Activated CD4-positive, alpha-beta T cell treated with anti-CD3 and anti-CD28 coated beads, Interleukin-2, amount 50 U/mL, for 16 hours (primary cell): ENCODE measurements around the gene TFDP2.
"Not testable (repeated sequence)": the region's sequence is repeated elsewhere in the genome, so short reads cannot be mapped to it uniquely, and the experiment has no call there.

Source experiments
- DNase-seq: peaks from one replicate; pipeline ENCODE4 v3.0.0-alpha.2; 2020

TFDP2 gene, protein sequence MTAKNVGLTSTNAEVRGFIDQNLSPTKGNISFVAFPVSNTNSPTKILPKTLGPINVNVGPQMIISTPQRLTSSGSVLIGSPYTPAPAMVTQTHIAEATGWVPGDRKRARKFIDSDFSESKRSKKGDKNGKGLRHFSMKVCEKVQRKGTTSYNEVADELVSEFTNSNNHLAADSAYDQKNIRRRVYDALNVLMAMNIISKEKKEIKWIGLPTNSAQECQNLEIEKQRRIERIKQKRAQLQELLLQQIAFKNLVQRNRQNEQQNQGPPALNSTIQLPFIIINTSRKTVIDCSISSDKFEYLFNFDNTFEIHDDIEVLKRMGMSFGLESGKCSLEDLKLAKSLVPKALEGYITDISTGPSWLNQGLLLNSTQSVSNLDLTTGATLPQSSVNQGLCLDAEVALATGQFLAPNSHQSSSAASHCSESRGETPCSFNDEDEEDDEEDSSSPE

DNA sequence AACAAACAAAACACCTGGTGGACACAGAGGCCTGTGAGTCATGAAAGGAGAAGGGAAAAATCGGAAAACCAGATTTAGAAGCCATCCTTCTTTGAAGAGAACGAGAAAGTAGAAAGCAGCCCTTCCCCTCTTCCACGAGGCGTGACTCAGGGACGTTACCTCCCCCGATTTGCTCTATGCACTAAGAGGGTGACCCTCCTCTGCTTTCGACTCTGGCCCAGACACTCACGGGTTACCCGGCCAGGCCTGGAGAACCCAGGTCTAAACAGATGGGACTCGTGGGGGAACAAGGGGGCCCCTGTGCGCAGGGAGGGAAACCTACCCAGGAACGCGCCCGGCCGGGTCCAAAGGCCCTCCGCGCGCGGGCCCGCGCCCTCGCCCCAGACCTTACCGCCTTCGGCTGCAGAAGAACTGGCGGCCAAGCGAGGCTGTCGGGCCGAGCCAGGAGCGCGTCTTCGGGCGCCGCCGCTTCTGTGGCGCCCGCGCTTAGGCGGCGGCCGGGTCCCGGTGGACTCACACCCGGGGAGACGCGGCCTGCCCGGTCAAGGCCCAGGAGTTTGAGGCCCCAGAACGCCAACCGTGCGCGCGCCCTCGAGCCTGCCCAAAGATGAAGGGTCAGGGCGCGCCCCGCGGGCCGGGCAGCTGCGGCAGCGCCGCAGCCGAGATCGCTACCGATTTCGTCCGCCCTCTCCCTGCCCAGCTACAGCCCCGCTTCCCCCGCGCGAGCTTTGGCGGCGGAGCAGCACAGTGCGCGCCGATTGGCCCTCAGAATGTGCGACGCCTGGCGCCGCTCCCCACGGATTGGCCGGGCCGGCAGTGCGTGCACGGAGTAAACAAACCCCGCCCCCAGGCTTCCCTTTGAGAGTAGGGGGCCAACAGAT is at the start of gene TFDP2:
TFDP2 (minus strand) TSS at position 753 of the 881 bp plus-strand sequence. CDS start 47,795 bp downstream, outside the sequence.
- peak; percentile 88 for DNase-seq

DNA sequence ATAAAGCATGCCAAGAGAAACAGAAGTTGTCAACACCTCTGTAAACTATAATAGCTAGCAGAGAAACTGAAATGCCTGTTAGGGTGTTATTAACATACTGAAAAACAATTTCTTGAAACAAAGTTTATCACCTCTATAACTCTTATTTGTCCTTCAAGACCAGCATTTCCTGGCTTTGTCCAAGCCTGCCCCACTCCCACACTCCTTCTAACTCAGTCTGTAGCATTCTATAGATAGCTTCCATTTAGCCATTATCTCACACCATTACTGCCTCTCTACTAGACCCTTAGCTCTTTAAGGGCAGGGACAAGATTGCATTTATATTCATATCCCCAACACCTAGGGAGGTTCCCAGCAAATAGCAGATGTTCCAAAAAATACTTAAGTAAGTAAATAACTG is 39.5 kb upstream of the TFDP2 start:
- no peak for DNase-seq

DNA sequence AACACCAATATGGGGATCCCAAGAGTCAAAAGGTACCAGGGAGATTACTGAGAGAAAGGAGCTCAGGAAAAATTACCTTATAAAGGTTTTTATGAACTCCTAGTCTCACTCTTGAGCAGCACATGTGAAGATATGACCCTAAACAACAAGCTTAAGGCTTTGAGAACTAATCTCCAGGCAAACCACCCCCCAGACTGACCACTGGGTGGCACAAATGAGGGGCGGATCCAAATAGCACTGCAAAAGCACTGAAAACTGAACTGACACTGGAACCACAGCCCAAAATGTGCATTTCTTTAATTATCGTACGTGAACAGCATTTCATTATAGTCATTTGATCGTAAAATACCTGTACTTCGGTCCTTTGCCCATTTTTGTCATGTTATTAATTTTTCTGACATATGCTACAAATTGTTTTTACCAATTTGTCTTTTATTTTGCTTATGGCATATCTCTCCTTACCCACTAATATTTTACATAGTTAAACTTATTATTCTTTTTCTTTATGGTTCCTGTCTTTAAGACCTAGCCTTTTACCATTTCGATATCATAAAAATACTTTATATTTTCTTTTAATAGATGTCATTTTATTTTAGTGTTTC is 31.5 kb upstream of the TFDP2 start:
- DNase-seq, result peak; percentile 35

DNA sequence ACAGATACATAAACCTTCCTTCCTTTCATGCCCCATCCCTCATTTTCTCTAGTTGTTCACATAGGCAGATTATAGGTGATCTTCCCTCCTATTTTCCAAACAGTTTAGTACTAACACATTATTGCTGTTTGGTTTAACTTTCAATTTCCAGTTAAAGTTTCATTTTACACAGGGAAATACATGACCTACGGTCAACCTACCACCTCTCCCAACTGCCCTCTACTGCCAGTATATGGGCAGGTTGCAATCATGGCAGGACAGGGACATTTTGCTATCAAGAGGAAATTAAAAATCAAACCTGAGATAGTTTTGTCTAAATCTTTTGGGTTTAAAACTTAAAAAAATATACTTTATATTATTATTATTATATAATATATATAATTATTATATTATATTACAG is 26.1 kb upstream of the TFDP2 start:
- no peak for DNase-seq

DNA sequence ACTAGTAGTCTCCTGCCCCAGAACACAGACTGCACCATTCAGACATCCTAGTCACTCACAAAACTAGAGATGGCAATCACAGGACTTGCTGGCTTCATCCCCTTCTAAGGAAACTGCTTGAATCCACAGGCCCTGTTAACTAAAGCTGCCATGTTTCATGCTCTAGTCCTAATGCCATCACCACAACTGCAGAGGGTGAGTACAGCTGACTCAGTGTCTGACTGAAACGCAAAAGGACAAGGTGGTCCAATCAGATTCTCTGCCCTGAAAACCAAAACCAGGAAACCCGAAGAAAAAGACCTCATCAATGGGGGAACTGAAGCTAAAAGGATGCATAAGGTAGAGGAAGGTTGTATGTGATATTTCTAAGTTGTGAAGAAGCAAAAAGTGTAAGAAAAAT is 25.2 kb upstream of the TFDP2 start:
- DNase-seq, result no peak

DNA sequence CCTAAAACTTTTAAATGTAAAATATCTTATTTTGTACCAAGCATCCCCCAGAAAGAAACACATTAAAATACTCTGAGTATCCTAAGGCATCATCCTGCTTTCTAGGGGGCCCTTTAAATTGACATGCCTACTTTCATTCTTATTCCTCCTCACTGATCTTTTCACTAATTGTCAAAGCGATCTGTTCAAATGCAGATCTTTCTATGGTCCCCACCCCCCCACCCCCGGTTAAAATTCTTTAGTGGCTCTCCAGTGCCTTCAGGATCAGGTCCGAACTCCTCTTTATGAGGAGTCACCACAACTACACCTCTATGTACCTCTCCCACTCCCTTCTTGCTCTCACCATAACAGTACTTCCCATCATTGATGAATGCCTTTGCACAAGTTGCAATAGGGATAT is 19.2 kb upstream of the TFDP2 start:
- DNase-seq, result no peak

DNA sequence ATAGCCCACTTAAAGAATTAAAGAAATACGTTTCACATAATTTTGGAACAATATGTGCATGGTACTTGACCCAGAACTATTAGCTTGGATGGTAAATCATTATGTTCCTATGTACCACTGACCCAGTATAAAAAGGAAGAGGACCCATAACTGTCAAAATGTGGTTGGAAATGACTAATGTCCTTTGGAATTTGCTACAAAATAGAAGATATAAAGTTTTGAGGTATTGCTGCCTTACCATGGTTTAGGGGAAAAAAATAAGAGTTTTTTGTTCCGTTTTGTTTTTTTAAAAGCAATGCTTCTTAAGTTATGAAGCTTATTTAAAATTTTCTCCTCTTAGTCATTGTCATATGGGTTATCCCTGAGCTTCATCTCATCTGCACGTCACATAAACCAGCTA is 15.8 kb upstream of the TFDP2 start:
- no peak for DNase-seq

DNA sequence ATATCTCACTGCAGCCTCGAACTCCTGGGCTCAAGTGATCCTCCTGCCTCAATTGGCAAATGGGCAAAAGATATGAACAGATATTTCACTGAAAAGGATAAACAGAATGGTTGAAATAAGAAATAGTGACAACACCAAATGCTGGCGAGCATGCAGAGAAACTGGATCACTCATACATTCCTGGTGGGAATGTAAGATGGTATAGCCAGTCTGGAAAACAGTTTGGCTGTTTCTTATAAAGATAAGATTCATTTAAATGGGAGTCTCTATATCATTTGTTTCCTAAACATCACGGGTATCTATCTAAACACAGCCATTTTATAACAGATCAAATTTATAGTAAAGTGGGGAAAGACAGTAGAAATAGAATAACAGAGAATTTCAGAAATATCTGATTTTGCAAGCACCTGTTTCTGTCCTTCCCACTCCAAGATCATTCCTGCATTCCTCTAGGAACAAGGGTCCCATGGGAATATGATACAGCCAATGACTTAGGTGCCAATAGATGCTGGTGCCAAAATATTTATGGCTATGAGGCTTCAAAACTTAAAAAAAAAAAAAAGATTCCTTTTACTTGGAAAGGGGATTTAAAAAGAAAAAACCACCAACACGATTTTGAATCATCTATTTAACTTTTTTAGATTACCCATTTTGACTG is 9.9 kb upstream of the TFDP2 start:
- no peak for DNase-seq

DNA sequence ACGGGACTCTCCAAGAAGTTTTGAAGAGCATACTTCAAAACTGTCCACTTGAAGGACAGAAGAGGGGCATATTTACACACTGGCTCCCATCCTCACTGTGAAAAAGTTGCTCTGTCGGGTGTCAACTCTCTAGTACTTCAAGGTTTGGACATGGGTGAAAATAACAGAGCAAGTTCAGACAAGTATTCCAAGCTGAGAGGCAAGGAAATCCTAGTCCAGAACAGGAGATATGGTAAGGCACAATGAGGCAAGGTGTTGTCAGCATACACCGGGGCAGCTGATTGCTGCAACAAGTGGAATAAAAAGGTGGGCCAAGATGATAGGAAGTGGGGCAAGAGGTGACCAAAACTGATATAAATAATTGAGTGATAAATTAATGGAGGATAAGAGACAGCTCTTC is 4.8 kb upstream of the TFDP2 start:
- no peak for DNase-seq

DNA sequence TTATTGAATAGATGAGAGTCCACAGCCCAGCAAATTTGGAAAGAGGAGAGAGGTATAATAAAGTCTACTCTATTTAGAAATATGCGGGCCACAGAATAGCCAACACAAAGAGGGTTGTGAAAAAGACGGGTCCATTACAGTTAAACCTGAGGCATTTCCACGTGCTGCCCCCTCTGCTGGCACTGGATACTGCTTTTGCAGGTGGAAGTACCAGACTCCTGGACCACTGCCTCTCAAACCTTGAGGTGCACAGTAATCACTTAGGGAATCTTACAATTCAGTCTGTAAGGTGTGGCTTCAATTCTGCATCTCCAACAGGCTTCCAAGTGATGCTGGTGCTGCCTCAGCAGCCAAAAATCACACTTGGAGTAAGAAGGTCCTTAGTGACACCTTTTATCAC is 3.0 kb upstream of the TFDP2 start:
- DNase-seq, result no peak

DNA sequence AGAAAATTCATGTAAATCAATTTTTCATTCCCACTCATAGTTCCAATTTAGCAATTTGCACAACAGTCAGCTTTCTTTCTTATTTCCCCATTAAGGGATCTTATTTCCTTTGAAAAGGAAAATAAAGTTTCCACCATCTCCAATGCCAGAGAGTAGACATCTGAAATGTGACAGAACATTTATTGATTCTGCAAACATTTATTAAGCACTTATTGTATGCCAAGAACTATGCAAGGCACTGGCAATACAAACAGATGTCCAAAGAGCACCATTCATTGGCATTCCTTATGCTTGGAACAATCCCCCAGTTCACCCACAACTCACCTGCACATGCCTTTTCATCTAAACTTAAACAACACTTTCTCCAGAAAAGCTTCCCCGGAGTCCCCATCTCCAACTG is 2.5 kb upstream of the TFDP2 start:
- no peak for DNase-seq

DNA sequence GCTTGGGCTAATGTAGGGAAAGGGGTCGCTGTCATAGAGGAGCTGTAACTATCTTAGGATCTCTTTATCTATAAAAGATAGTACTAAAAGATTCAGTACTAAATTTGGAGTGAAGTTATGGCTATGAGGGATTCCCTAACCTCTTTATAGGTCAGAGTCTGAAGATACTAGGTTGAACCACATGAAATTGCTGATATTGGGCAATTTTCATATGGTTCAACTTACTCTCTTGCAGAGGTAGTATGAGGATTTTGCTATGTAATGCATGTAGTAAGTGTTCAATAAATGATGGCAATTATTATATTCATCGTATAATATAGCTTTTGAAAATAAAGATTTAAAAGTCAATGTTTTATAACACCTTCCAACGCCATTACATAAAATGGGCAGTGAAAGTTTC is 1.9 kb upstream of the TFDP2 start:
- no peak for DNase-seq

DNA sequence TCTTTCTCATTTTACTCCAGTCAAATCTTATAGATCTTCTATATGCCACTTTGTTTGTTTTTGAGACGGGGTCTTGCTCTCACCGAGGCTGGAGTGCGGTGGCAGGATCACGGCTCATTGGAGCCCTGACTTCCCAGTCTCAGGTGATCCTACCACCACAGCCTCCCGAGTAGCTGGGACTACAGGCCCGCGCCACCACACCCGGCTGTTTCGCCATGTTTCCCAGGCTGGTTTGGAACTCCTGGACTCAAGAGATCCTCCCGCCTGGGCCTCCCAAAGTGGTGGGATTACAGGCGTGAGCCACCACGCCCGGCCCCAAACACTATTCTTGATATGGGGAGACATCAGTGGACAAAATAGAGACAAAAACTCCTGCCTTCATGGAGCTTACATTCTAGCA is 927 bp upstream of the TFDP2 start:
- DNase-seq, result no peak

DNA sequence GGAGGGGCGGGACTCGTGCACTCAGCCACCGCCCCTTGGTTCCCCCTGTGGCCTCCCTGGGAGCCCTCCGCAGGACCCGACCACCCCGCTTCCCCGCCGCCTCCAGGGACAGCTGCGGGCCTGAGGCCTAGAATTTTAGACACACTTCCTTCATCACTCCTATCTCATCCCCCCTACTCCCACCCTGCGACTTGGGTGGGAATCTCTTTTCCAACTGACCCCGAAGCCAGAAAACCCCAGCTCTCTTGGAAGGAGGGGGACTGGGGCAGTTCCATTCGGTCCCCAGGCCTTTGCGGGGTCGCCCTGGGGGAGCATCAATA is 289 bp upstream of the TFDP2 start:
- DNase-seq, result no peak

DNA sequence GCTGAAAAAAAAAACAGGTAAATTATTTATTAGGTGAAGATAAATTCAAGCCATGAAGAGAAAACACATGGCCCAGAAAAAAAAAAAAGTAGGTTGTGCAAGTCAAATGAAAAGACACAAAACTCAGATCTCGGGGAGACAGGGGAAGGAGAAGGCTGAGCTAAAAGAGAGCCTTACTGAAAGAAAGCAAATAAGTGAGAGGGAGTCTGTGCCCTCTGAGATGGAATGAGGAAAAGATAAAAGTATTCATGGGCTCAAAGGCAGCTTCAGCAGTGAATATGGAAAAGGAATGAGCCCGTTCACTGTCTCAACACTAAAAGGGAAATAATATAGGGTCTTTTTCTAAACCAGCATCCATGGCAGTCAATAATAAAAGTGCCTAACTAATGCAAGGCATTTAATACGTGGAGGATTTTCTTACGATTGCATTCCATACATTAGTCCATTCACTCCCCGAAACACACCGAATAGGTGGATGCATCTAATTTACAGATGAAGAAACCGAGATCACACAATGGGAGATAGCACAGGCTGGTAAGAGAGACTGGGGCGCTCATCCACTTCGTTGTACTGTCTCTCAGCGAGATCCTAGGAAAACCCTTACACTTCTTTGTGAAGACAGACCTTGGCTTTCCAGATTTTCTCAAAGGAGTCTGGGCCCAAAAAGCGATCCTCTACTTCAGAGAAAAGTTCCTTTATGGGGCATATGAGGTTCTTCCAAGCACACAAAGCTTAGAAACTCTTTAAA is 1.1 kb downstream of the TFDP2 start:
- no peak for DNase-seq

DNA sequence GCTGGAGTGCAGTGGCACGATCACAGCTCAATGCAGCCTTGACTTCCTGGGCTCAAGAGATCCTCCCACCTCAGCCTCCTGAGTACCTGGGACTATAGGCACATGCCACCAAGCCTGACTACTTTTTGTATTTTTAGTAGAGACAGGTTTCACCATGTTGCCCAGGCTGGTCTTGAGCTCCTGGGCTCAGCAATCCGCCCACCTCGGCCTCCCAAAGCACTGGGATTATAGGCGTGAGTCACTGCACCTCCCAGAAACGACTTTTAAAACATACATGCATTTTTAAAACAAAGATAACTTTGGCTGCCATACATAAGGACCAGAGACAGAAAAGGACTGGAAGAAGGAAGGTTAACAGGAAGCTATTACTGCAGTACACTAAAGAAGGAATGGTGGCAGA is 4.8 kb downstream of the TFDP2 start:
- not testable (repeated sequence) for DNase-seq

DNA sequence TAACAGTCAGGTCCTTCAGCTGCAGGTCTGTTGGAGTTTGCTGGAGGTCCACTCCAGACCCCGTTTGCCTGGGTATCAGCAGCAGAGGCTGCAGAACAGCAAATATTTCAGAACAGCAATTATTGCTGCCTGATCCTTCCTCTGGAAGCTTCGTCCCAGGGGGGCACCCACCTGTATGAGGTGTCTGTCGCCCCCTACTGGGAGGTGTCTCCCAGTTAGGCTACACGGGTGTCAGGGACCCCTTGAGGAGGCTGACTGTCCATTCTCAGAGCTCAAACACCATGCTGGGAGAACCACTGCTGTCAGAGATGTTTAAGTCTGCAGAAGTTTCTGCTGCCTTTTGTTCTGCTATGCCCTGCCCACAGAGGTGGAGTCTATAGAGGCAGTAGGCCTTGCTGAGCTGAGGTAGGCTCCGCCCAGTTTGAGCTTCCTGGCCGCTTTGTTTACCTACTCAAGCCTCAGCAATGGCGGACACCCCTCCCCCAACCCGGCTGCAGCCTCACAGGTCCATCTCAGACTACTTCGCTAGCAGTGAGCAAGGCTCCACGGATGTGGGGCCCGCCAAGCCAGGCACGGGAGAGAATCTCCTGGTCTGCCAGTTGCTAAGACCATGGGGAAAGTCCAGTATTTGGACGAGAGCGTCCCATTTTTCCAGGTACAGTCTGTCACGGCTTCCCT is 8.6 kb downstream of the TFDP2 start:
- not testable (repeated sequence) for DNase-seq

DNA sequence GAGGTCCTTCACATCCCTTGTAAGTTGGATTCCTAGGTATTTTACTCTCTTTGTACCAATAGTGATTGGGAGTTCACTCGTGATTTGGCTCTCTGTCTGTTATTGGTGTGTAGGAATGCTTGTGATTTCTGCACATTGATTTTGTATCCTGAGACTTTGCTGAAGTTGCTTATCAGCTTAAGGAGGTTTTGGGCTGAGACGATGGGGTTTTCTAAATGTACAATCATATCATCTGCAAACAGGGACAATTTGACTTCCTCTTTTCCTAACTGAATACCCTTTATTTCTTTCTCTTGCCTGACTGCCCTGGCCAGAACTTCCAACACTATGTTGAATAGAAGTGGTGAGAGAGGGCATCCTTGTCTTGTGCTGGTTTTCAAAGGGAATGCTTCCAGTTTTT is 12.3 kb downstream of the TFDP2 start:
- DNase-seq, result not testable (repeated sequence)

DNA sequence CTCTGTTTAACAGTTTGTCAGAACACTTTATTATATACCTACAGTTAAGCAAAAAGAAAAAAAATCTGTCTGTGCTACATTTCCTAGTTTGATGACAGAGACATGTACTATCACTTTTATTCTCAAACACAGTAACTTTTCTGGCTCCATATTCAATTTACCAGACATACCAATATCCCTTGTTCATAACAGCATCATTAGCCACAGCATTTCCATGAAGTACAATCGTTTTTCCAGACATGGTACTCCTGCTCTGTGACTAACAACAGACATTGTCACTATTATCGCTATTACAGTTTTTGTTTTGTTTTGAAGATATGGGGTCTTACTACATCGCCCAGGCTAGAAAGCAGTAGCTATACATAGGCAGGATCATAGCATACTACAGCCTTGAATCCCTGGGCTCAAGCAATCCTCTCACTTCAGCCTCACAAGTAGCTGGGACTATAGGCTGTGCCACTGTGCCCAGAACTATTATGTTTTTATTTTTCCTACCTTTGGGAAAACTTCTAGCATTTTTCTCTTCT is 14.5 kb downstream of the TFDP2 start:
- no peak for DNase-seq

DNA sequence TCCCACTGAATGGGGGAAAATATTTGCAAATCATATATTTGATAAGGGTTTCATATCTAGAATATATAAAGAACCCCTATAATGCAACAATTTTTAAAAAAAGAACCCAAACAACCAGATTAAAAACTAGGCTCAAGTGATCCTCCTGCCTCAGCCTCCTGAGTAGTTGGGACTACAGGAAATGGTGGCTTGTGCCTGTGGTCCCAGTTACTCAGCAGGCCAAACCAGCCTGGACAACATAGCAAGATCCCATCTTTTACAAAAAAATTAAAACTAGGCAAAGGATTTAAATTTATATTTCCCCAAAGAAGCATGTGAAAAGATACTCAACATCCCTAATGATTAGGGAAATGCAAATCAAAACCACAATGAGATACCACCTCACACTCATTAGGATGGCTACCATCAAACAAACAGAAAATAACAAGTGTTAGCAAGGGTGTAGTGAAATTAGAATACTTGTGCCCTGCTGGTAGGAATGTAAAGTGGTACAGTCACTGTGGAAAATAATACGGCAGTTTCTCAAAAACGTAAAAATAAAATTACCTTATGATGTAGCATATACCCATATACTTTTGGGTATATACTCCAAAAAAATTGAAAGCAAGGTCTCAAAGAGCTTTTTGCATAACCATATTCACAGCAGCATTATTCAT is 19.7 kb downstream of the TFDP2 start:
- no peak for DNase-seq
